Loucy (cell line): ENCODE results near the gene GULP1.

ENCODE experiments used
- H2AFZ ChIP-seq: fragments of 200-600 bp; sonication (generic); 2 replicates; pipeline ENCODE4 v1.6.0; 2016; ENCODE audit warnings: antibody characterized with exemption, mild to moderate bottlenecking, low read length, moderate library complexity
- H3F3A ChIP-seq: fragments of 200-600 bp; 2 replicates; pipeline ENCODE4 v1.6.0; 2016; ENCODE audit warnings: antibody characterized with exemption, low read depth, mild to moderate bottlenecking
- H3K27me3 ChIP-seq: fragments of 200-600 bp; sonication (generic); 2 replicates; pipeline ENCODE4 v1.6.1; 2014; ENCODE audit warnings: low read length, mild to moderate bottlenecking; ENCODE audit not compliant: insufficient read depth, poor library complexity, severe bottlenecking
- H3K36me3 ChIP-seq: fragments of 200-600 bp; sonication (generic); 2 replicates; pipeline ENCODE4 v1.6.1; 2016; ENCODE audit warnings: low read length; ENCODE audit not compliant: insufficient read depth
- H3K4me1 ChIP-seq: fragments of 200-600 bp; sonication (generic); 2 replicates; pipeline ENCODE4 v1.5.1; 2014; ENCODE audit warnings: low read length, mild to moderate bottlenecking; ENCODE audit not compliant: insufficient read depth, poor library complexity, severe bottlenecking
- H3K4me2 ChIP-seq: fragments of 200-600 bp; sonication (generic); 2 replicates; pipeline ENCODE4 v1.6.0; 2014; ENCODE audit warnings: antibody characterized with exemption, low read length, low read depth, mild to moderate bottlenecking; ENCODE audit not compliant: poor library complexity, severe bottlenecking
- H3K4me3 ChIP-seq: fragments of 200-600 bp; sonication (generic); 2 replicates; pipeline ENCODE4 v1.5.1; 2014; ENCODE audit warnings: low read length, mild to moderate bottlenecking, mixed read lengths; ENCODE audit not compliant: poor library complexity, severe bottlenecking
- H3K79me2 ChIP-seq: fragments of 200-600 bp; sonication (generic); 2 replicates; pipeline ENCODE4 v1.6.1; 2014; ENCODE audit warnings: low read length; ENCODE audit not compliant: insufficient read depth
- H3K9ac ChIP-seq: fragments of 200-600 bp; sonication (generic); 2 replicates; pipeline ENCODE4 v1.6.0; 2014; ENCODE audit warnings: mild to moderate bottlenecking, low read depth, low read length, moderate library complexity; ENCODE audit not compliant: poor library complexity, severe bottlenecking
- H3K9me2 ChIP-seq: fragments of 200-600 bp; sonication (generic); replicated peaks from 2 replicates; pipeline ENCODE4 v1.6.1; 2016; ENCODE audit warnings: low read depth, low read length, mixed read lengths
- H3K9me3 ChIP-seq: fragments of 200-600 bp; sonication (generic); 2 replicates; pipeline ENCODE4 v1.6.1; 2014; ENCODE audit warnings: mild to moderate bottlenecking, antibody characterized with exemption, low read length, low read depth; ENCODE audit not compliant: insufficient read depth
- H4K20me1 ChIP-seq: fragments of 200-600 bp; sonication (generic); 2 replicates; pipeline ENCODE4 v1.6.0; 2014; ENCODE audit warnings: antibody characterized with exemption, low read length, mild to moderate bottlenecking; ENCODE audit not compliant: insufficient read depth, poor library complexity, severe bottlenecking
- CTCF ChIP-seq: fragments of 200-600 bp; sonication (generic); conservative IDR thresholded peaks from 2 replicates; pipeline ENCODE4 v1.5.1; 2014; ENCODE audit warnings: mild to moderate bottlenecking, antibody characterized with exemption, low read length
- EZH2phosphoT487 ChIP-seq: fragments of 200-600 bp; IDR thresholded peaks from 2 replicates; pipeline ENCODE4 v1.6.1; 2018; ENCODE audit warnings: antibody characterized with exemption, mild to moderate bottlenecking, moderate library complexity, borderline replicate concordance

GULP1 gene

GRCh38 chr2:188576006-188576405, 284.3 kb downstream of the GULP1 start:
- H3K9ac ChIP-seq, result no peak overlapping the region
- no peaks in the 10 kb centered on the region for H3K9me2 ChIP-seq
- no peak overlapping the region for H3K4me2 ChIP-seq
- no peaks in the 10 kb centered on the region for H3K4me1 ChIP-seq
- H2AFZ ChIP-seq, result no peak overlapping the region
- no peaks in the 10 kb centered on the region for H3F3A ChIP-seq
- no peak overlapping the region for H3K4me3 ChIP-seq
- TF ChIP-seq CTCF, result no peak
- no peak for TF ChIP-seq EZH2phosphoT487
- no peaks in the 10 kb centered on the region for H3K36me3 ChIP-seq
- no peaks in the 10 kb centered on the region for H3K9me3 ChIP-seq
- no peaks in the 10 kb centered on the region for H3K27me3 ChIP-seq
- H4K20me1 ChIP-seq, result no peaks in the 10 kb centered on the region
- no peaks in the 10 kb centered on the region for H3K79me2 ChIP-seq

GRCh38 chr2:188576651-188577050, 285.0 kb downstream of the GULP1 start:
- H3F3A ChIP-seq, result no peaks in the 10 kb centered on the region
- H4K20me1 ChIP-seq, result no peaks in the 10 kb centered on the region
- H3K9me2 ChIP-seq, result no peaks in the 10 kb centered on the region
- H2AFZ ChIP-seq, result no peak overlapping the region
- no peak overlapping the region for H3K4me3 ChIP-seq
- H3K27me3 ChIP-seq, result no peaks in the 10 kb centered on the region
- H3K4me1 ChIP-seq, result no peaks in the 10 kb centered on the region
- H3K9ac ChIP-seq, result no peak overlapping the region
- H3K36me3 ChIP-seq, result no peaks in the 10 kb centered on the region
- no peaks in the 10 kb centered on the region for H3K9me3 ChIP-seq
- TF ChIP-seq EZH2phosphoT487, result no peak
- TF ChIP-seq CTCF, result no peak
- H3K4me2 ChIP-seq, result no peak overlapping the region
- H3K79me2 ChIP-seq, result no peaks in the 10 kb centered on the region

GRCh38 chr2:188577231-188577630, 285.6 kb downstream of the GULP1 start:
- TF ChIP-seq CTCF, result no peak
- TF ChIP-seq EZH2phosphoT487, result no peak
- Histone ChIP-seq H3K9me2 (no peaks in the 10 kb centered on the region), H3K4me3 (no peak overlapping the region), H3K9me3 (no peaks in the 10 kb centered on the region), H3K36me3 (no peaks in the 10 kb centered on the region), H3K79me2 (no peaks in the 10 kb centered on the region), H3K27me3 (no peaks in the 10 kb centered on the region), H3K4me2 (no peak overlapping the region), H4K20me1 (no peaks in the 10 kb centered on the region), H2AFZ (peak overlapping the region; percentile 14; the same call in 1 of the 2 replicates), H3K4me1 (no peaks in the 10 kb centered on the region), H3F3A (no peaks in the 10 kb centered on the region), H3K9ac (no peak overlapping the region)
